MM.1S (cell line): ENCODE results near the gene ARFRP1.
"Not testable (repeated sequence)": the region's sequence is repeated elsewhere in the genome, so short reads cannot be mapped to it uniquely, and the experiment has no call there.

Experiments used
- DNase-seq: peaks from one replicate; pipeline ENCODE4 v3.0.0-alpha.2; 2015
- H2AFZ ChIP-seq: fragments of 300-600 bp; sonication (generic); 2 replicates; pipeline ENCODE4 v1.6.0; 2016; ENCODE audit warnings: antibody characterized with exemption, low read length
- H3F3A ChIP-seq: fragments of 300-600 bp; sonication (generic); 2 replicates; pipeline ENCODE4 v1.6.1; 2016; ENCODE audit warnings: mild to moderate bottlenecking, antibody characterized with exemption, low read length, moderate library complexity, mixed read lengths; ENCODE audit not compliant: insufficient read depth
- H3K27ac ChIP-seq: fragments of 300-600 bp; sonication (generic); 2 replicates; pipeline ENCODE4 v1.5.1; 2016; ENCODE audit warnings: mild to moderate bottlenecking, low read length
- H3K27me3 ChIP-seq: fragments of 300-600 bp; sonication (generic); replicated peaks from 2 replicates; pipeline ENCODE4 v1.6.0; 2016; ENCODE audit warnings: low read length; ENCODE audit not compliant: insufficient read depth
- H3K36me3 ChIP-seq: fragments of 300-600 bp; sonication (generic); replicated peaks from 2 replicates; pipeline ENCODE4 v1.6.1; 2016; ENCODE audit warnings: mild to moderate bottlenecking, low read length, mixed read lengths; ENCODE audit not compliant: insufficient read depth
- H3K4me1 ChIP-seq: fragments of 300-600 bp; sonication (generic); 2 replicates; pipeline ENCODE4 v1.6.1; 2016; ENCODE audit warnings: low read length, mixed read lengths
- H3K4me2 ChIP-seq: fragments of 300-600 bp; sonication (generic); 2 replicates; pipeline ENCODE4 v1.6.0; 2016; ENCODE audit warnings: low read depth, low read length
- H3K4me3 ChIP-seq: fragments of 300-600 bp; sonication (generic); 2 replicates; pipeline ENCODE4 v1.5.1; 2016; ENCODE audit warnings: low read length, mixed read lengths
- H3K79me2 ChIP-seq: fragments of 300-600 bp; sonication (generic); 2 replicates; pipeline ENCODE4 v1.6.1; 2016; ENCODE audit warnings: mixed run types, low read length, mixed read lengths
- H3K9ac ChIP-seq: fragments of 300-600 bp; sonication (generic); 2 replicates; pipeline ENCODE4 v1.6.1; 2016; ENCODE audit warnings: low read length, mixed read lengths
- H3K9me2 ChIP-seq: fragments of 300-600 bp; sonication (generic); replicated peaks from 2 replicates; pipeline ENCODE4 v1.6.1; 2016; ENCODE audit warnings: mild to moderate bottlenecking, low read length, mixed read lengths; ENCODE audit not compliant: insufficient read depth
- H3K9me3 ChIP-seq: fragments of 300-600 bp; sonication (generic); replicated peaks from 2 replicates; pipeline ENCODE4 v1.6.1; 2016; ENCODE audit warnings: mild to moderate bottlenecking, low read length, mixed read lengths; ENCODE audit not compliant: insufficient read depth
- H4K20me1 ChIP-seq: fragments of 300-600 bp; sonication (generic); 2 replicates; pipeline ENCODE4 v1.6.1; 2016; ENCODE audit warnings: mild to moderate bottlenecking, low read length, moderate library complexity, mixed read lengths; ENCODE audit not compliant: insufficient read depth
- CTCF ChIP-seq: fragments of 300-600 bp; sonication (generic); IDR thresholded peaks from 2 replicates; pipeline ENCODE4 v1.5.1; 2016; ENCODE audit warnings: antibody characterized with exemption, low read length, mixed read lengths
- EZH2 ChIP-seq: fragments of 300-600 bp; sonication (generic); optimal IDR thresholded peaks from 2 replicates; pipeline ENCODE3; 2017; ENCODE audit warnings: low read depth, mild to moderate bottlenecking, antibody characterized with exemption, low read length, mixed read lengths
- EZH2phosphoT487 ChIP-seq: fragments of 300-600 bp; sonication (generic); IDR thresholded peaks from 2 replicates; pipeline ENCODE4 v1.6.1; 2018; ENCODE audit warnings: antibody characterized with exemption, low read length

ARFRP1 gene

DNA sequence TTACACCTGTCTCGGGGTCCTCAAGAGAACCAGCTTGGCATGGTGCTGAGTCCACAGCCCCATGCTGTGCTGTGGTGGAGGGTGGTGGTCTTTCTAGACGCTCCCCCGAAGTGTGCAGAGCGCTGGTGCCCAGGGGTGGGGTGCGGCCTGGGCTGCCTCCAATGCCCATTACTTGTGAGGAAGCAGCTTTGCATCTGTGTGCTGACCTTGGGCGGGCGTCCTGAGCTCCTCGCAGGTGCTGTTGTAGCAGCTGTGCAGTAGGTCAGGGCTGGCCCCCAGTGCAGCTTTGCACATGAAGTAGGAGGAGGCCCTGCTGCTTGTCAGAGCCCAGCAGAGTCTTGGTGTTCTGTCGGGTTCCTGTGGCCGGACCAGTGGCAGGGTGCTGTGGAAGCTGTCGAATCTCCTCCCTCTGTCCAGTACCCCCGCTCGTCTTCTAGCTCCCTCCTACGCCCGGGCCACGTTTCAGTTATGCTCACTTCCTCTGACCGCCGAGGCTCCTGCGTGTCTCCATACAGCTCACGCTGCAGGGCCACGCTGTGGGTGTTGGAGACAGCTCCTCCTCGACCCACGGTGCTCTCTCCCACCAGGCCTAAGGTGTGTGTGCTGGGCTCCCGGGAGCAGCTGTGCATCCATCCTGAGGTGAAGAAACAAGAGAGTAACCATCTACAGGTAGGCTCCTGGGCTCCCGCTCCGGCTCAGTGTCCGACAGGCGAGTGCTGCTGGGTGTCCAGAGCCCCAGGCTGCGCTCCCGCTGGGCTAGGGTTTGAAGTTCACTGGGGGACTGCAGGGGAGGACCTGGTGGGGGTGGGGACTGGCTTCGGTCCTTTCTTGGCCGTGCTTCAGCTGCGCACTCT lies 45.6 kb downstream of the ARFRP1 start:
- Histone ChIP-seq H3K79me2 (peaks cover 21% of the 10 kb centered on the region), H3K27me3 (no peaks in the 10 kb centered on the region), H2AFZ (no peak overlapping the region), H3K9ac (no peak overlapping the region), H3K27ac (no peak overlapping the region), H3K4me1 (0 out of 2 replicates have a peak, but pooled peaks cover 4% of the 10 kb centered on the region), H3F3A (no peaks in the 10 kb centered on the region), H3K9me2 (no peaks in the 10 kb centered on the region), H4K20me1 (no peaks in the 10 kb centered on the region), H3K4me3 (no peak overlapping the region), H3K36me3 (no peaks in the 10 kb centered on the region; the same call in 1 of the 2 replicates), H3K4me2 (no peak overlapping the region), H3K9me3 (no peaks in the 10 kb centered on the region)
- no peak for TF ChIP-seq EZH2
- TF ChIP-seq EZH2phosphoT487 = no peak
- no peak for TF ChIP-seq CTCF
- DNase-seq = no peak

GRCh38 chr20:63661108-63661507 lies 46.7 kb downstream of the ARFRP1 start:
- Histone ChIP-seq H3K4me3 (no peak overlapping the region), H3K79me2 (peaks cover 21% of the 10 kb centered on the region), H2AFZ (no peak overlapping the region), H3K27ac (no peak overlapping the region), H3K4me1 (0 out of 2 replicates have a peak, but pooled peaks cover 4% of the 10 kb centered on the region), H3K4me2 (no peak overlapping the region), H3K9me3 (no peaks in the 10 kb centered on the region), H3K9ac (no peak overlapping the region), H3K9me2 (no peaks in the 10 kb centered on the region), H4K20me1 (no peaks in the 10 kb centered on the region), H3F3A (no peaks in the 10 kb centered on the region), H3K36me3 (no peaks in the 10 kb centered on the region), H3K27me3 (no peaks in the 10 kb centered on the region)
- TF ChIP-seq CTCF = no peak
- no peak for TF ChIP-seq EZH2phosphoT487
- no peak for TF ChIP-seq EZH2
- DNase-seq = no peak

- Histone ChIP-seq H3K4me3 (no peak overlapping the region), H4K20me1 (no peaks in the 10 kb centered on the region), H3K27me3 (0 out of 2 replicates have a peak, but pooled peaks cover under 1% of the 10 kb centered on the region), H3K9me3 (no peaks in the 10 kb centered on the region), H3F3A (no peaks in the 10 kb centered on the region), H3K36me3 (no peaks in the 10 kb centered on the region), H3K9me2 (no peaks in the 10 kb centered on the region), H2AFZ (no peak overlapping the region), H3K4me1 (0 out of 2 replicates have a peak, but pooled peaks cover 4% of the 10 kb centered on the region), H3K79me2 (peaks cover 21% of the 10 kb centered on the region), H3K9ac (no peak overlapping the region), H3K27ac (no peak overlapping the region), H3K4me2 (no peak overlapping the region)
- no peak for DNase-seq
- TF ChIP-seq EZH2phosphoT487 = no peak
- no peak for TF ChIP-seq EZH2
- TF ChIP-seq CTCF = no peak
Measured at GRCh38 chr20:63660622-63661021, 47.2 kb downstream of the ARFRP1 start.

DNA sequence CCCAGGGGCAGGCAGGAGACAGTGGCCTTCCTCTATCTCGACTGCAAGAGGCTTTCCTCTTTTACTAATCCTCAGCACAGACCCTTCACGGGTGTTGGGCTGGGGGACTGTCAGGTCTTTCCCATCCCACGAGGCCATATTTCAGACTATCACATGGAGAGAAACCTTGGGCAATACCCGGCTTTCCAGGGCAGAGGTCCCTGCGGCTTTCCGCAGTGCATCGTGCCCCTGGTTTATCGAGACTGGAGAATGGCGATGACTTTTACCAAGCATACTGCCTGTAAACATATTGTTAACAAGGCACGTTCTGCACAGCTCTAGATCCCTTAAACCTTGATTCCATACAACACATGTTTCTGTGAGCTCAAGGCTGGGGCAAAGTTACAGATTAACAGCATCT lies 47.6 kb downstream of the ARFRP1 start:
- H3K4me1 ChIP-seq, H3K4me3 ChIP-seq: not testable (repeated sequence)

More for the DNA sequence above, 47.6 kb downstream of the ARFRP1 start:
- not testable (repeated sequence) for DNase-seq, H3K9me3 ChIP-seq, H3K9ac ChIP-seq, H3K9me2 ChIP-seq, H3K36me3 ChIP-seq, H3K4me2 ChIP-seq, H4K20me1 ChIP-seq, H3K27me3 ChIP-seq, H3F3A ChIP-seq, H3K27ac ChIP-seq, H2AFZ ChIP-seq
- H3K79me2 ChIP-seq = peaks cover 21% of the 10 kb centered on the region
